ENCODE data around the gene SPRED1. TPM values are rescaled to one million over a fixed set of nuclear protein-coding genes. Genes with fewer than 3 reads are reported as not detected.

The SPRED1 gene
- total and polyA plus RNA-seq, 8 donors = 2.2 to 112 (median 11.1) TPM

DNA sequence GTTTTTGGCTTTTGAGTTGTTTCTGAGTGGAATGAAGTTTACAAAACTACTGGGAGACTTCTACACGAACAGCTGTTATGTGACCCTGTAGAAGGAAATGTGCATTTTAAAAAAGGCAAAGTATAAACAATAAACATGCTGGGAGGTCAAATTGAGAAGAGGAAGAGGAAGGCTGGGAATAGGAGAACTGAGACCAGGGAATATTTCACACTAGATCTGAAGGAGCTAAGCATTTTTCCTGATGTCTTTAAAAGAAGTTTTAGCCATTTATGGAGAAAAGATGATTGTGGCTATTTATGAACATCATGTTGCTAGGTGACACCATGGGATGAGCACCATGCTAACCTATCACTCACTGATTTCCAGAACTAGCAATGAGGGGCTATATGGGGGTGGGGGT lies 125.0 kb downstream of the SPRED1 start:
- H3K9me3 ChIP-seq = no peaks in the 10 kb centered on the region
- H3K4me1 ChIP-seq = peaks cover 0 to 15% (median 10%) of the 10 kb centered on the region in 4 donors
- no peak for TF ChIP-seq EP300 (IDR thresholded peaks at IDR 0.05)
- no peak for TF ChIP-seq POLR2AphosphoS5 (IDR thresholded peaks at IDR 0.05)
- TF ChIP-seq POLR2A (IDR thresholded peaks at IDR 0.05) = no peak
- TF ChIP-seq, protein P1, sequence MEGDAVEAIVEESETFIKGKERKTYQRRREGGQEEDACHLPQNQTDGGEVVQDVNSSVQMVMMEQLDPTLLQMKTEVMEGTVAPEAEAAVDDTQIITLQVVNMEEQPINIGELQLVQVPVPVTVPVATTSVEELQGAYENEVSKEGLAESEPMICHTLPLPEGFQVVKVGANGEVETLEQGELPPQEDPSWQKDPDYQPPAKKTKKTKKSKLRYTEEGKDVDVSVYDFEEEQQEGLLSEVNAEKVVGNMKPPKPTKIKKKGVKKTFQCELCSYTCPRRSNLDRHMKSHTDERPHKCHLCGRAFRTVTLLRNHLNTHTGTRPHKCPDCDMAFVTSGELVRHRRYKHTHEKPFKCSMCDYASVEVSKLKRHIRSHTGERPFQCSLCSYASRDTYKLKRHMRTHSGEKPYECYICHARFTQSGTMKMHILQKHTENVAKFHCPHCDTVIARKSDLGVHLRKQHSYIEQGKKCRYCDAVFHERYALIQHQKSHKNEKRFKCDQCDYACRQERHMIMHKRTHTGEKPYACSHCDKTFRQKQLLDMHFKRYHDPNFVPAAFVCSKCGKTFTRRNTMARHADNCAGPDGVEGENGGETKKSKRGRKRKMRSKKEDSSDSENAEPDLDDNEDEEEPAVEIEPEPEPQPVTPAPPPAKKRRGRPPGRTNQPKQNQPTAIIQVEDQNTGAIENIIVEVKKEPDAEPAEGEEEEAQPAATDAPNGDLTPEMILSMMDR (IDR thresholded peaks at IDR 0.05) = no peak
- peak overlapping the region in 4 of 5 donors; percentile 32 to 73 (median 64) for H3K27ac ChIP-seq
- 41 to 80% (median 60%) methylated on average over 1 of the region's 1 CpG for WGBS, 5 donors
- H3K27me3 ChIP-seq = no peaks in the 10 kb centered on the region
- H3K4me3 ChIP-seq = no peak overlapping the region
- intact Hi-C loops (cut with DNase I; ENCODE audit: low total_unique reads) = no loop called here
- H3K36me3 ChIP-seq = no peaks in the 10 kb centered on the region
- DNase-seq = peak in 1 of 2 donors; percentile 32

DNA sequence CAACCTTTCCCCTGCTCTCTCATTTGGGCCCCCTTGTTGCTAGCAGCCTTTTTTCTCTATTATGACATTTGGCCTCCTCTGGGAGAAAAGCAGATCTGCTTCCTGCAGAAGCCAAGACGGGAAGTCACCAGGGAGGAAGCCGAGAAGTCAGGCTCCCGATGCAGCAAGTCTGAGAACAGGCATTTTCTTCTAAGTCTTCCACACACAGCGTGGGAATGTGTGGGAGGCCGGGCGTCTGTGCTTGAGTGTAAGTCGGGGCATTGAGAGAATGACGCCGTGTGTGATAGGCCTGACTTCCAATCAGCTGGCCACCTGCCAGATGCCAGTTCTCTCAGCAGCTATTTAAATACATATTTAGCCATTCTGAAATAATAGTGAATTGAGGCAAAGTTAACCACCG lies 125.5 kb downstream of the SPRED1 start:
- 1 to 15% (median 3%) methylated on average over 10 of the region's 10 CpGs for WGBS, 5 donors

GRCh38 chr15:38389924-38390542 lies 137.4 kb downstream of the SPRED1 start:
- TF ChIP-seq, protein P1 (IDR thresholded peaks at IDR 0.05) = peak in 5 of 7 experiments; percentile 55 to 82 (median 71)
- no peak for TF ChIP-seq POLR2AphosphoS5 (IDR thresholded peaks at IDR 0.05)
- Histone ChIP-seq H3K27ac (no peak overlapping the region), H3K36me3 (no peaks in the 10 kb centered on the region), H3K9me3 (no peaks in the 10 kb centered on the region), H3K4me1 (no peaks in the 10 kb centered on the region), H3K4me3 (no peak overlapping the region), H3K27me3 (no peaks in the 10 kb centered on the region)
- 51 to 71% (median 59%) methylated on average over 3 of the region's 3 CpGs for WGBS, 5 donors
- intact Hi-C loops (cut with DNase I; ENCODE audit: low total_unique reads) = loop anchor here (5.0 kb wide), 1 partner anchor 393 kb away; no protein-coding TSS in a partner anchor
- peak; percentile 84 to 85 for DNase-seq

More for the DNA sequence above, 125.5 kb downstream of the SPRED1 start:
- Histone ChIP-seq H3K9me3 (no peaks in the 10 kb centered on the region), H3K27ac (peak overlapping the region; percentile 6 to 73 (median 60)), H3K4me1 (peaks cover 0 to 15% (median 10%) of the 10 kb centered on the region in 4 donors), H3K4me3 (no peak overlapping the region), H3K27me3 (no peaks in the 10 kb centered on the region), H3K36me3 (no peaks in the 10 kb centered on the region)
- intact Hi-C loops (cut with DNase I; ENCODE audit: low total_unique reads) = no loop called here
- TF ChIP-seq EP300 (IDR thresholded peaks at IDR 0.05) = no peak
- TF ChIP-seq POLR2A (IDR thresholded peaks at IDR 0.05) = no peak
- TF ChIP-seq POLR2AphosphoS5 (IDR thresholded peaks at IDR 0.05) = no peak
- TF ChIP-seq, protein P1 (IDR thresholded peaks at IDR 0.05) = no peak
- DNase-seq = peak; percentile 69 to 81

DNA sequence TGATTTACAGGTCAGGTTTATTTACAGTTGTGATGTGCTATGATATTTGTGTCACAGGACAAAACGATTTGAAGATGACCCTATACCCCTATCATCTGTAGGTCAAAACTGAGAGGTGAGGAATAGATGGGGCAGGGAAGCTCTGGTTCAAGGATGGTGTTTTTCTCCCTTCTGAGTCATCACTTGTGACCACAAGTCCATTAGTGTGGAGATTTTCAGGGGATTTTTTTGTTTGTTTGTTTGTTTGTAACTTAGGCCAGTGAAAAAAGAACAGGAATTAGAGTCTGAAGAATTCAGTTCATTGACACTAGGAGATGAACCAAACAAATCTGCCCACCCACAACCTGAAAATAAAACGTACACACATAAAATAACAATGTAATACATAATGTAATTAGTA lies 138.6 kb downstream of the SPRED1 start:
- Histone ChIP-seq H3K9me3 (no peaks in the 10 kb centered on the region), H3K27me3 (no peaks in the 10 kb centered on the region), H3K4me1 (no peaks in the 10 kb centered on the region), H3K27ac (no peak overlapping the region), H3K4me3 (no peak overlapping the region), H3K36me3 (no peaks in the 10 kb centered on the region)
- TF ChIP-seq, protein P1 (IDR thresholded peaks at IDR 0.05) = no peak
- no peak for TF ChIP-seq EP300 (IDR thresholded peaks at IDR 0.05)
- intact Hi-C loops (cut with DNase I; ENCODE audit: low total_unique reads) = no loop called here
- 32 to 58% (median 47%) methylated on average over 2 of the region's 2 CpGs for WGBS, 5 donors
- no peak for DNase-seq
